Measurements from ENCODE around the gene CCDC141. TPM values are rescaled to one million over a fixed set of nuclear protein-coding genes. Genes with fewer than 3 reads are reported as not detected.

CCDC141 gene
- total RNA-seq, 6 donors from 2014 or later: 18.5 to 126 (median 58.5) TPM

DNA sequence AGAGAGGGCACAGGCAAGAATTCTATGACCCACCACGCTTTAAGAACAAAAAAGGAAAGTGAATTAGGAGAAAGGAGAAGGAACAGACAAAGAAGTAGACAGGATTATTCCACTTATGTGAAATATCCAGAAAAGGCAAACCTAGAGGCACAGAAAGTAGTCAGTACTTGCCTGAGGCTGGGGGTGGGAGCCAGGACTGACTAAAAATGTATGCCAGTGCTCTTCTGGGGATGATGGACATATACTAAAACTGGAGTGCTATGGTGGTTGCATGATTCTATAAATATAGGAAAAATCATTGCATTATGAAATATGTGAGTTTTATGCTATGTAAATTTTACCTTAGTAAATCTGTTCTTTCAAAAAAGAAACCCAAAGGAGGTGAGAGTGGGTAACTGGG lies 168.9 kb downstream of the CCDC141 start:
- TF ChIP-seq POLR2A (IDR thresholded peaks at IDR 0.05) (no peak), EP300 (IDR thresholded peaks at IDR 0.05) (no peak), POLR2AphosphoS5 (IDR thresholded peaks at IDR 0.05) (no peak)
- TF ChIP-seq, protein P1, sequence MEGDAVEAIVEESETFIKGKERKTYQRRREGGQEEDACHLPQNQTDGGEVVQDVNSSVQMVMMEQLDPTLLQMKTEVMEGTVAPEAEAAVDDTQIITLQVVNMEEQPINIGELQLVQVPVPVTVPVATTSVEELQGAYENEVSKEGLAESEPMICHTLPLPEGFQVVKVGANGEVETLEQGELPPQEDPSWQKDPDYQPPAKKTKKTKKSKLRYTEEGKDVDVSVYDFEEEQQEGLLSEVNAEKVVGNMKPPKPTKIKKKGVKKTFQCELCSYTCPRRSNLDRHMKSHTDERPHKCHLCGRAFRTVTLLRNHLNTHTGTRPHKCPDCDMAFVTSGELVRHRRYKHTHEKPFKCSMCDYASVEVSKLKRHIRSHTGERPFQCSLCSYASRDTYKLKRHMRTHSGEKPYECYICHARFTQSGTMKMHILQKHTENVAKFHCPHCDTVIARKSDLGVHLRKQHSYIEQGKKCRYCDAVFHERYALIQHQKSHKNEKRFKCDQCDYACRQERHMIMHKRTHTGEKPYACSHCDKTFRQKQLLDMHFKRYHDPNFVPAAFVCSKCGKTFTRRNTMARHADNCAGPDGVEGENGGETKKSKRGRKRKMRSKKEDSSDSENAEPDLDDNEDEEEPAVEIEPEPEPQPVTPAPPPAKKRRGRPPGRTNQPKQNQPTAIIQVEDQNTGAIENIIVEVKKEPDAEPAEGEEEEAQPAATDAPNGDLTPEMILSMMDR (IDR thresholded peaks at IDR 0.05): no peak
- Histone ChIP-seq H3K4me3 (no peak overlapping the region), H3K4me1 (no peaks in the 10 kb centered on the region), H3K27me3 (no peaks in the 10 kb centered on the region), H3K36me3 (no peaks in the 10 kb centered on the region), H3K9me3 (no peaks in the 10 kb centered on the region), H3K27ac (no peak overlapping the region)
- no peak for ATAC-seq (ENCODE audit: low FRiP score in 2 of 2)
- WGBS, 2 donors: 79 to 83% methylated on average over 1 of the region's 1 CpG
- DNase-seq: no peak

- Histone ChIP-seq H3K27me3 (no peaks in the 10 kb centered on the region), H3K36me3 (no peaks in the 10 kb centered on the region), H3K4me1 (no peaks in the 10 kb centered on the region), H3K4me3 (no peak overlapping the region), H3K27ac (no peak overlapping the region), H3K9me3 (no peaks in the 10 kb centered on the region)
- no peak for TF ChIP-seq POLR2A (IDR thresholded peaks at IDR 0.05)
- TF ChIP-seq, protein P1 (IDR thresholded peaks at IDR 0.05): no peak
- TF ChIP-seq EP300 (IDR thresholded peaks at IDR 0.05): no peak
- no peak for TF ChIP-seq POLR2AphosphoS5 (IDR thresholded peaks at IDR 0.05)
- ATAC-seq (ENCODE audit: low FRiP score in 2 of 2) (no peak), DNase-seq (no peak)
- 82 to 85% methylated on average over 3 of the region's 3 CpGs for WGBS, 2 donors
Measured at GRCh38 chr2:178880257-178880656, 169.7 kb downstream of the CCDC141 start.

DNA sequence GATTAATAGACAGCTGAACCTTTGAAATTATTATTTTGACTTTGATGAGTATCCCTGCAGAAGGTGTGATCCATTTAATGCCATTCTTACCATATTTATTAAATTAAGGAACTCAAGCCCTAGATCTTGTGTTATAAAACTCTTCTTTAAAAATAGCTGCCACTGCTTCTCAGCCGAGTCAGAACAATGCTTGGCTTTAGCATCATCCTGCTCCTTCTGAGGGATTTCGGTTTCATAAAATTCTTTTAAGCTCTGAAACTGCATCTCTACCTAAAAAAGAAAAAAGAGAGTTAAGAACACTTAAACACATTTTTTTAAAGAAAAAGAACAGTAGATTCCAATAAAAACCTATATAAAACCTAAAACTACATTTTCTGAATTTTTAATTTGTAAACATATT lies 172.1 kb downstream of the CCDC141 start:
- ATAC-seq (ENCODE audit: low FRiP score in 2 of 2) (no peak), DNase-seq (no peak)
- H3K4me3 ChIP-seq: no peak overlapping the region
- TF ChIP-seq, protein P1 (IDR thresholded peaks at IDR 0.05): no peak
- TF ChIP-seq POLR2AphosphoS5 (IDR thresholded peaks at IDR 0.05) (no peak), EP300 (IDR thresholded peaks at IDR 0.05) (no peak), POLR2A (IDR thresholded peaks at IDR 0.05) (no peak)
- WGBS, 2 donors: 88 to 89% methylated on average over 2 of the region's 2 CpGs
- no peak overlapping the region for H3K27ac ChIP-seq
- H3K27me3 ChIP-seq: no peaks in the 10 kb centered on the region
- H3K36me3 ChIP-seq: no peaks in the 10 kb centered on the region
- no peaks in the 10 kb centered on the region for H3K9me3 ChIP-seq
- H3K4me1 ChIP-seq: no peaks in the 10 kb centered on the region

GRCh38 chr2:178874529-178875240 lies 175.3 kb downstream of the CCDC141 start:
- Histone ChIP-seq H3K4me3 (no peak overlapping the region), H3K9me3 (no peaks in the 10 kb centered on the region), H3K27ac (no peak overlapping the region), H3K27me3 (no peaks in the 10 kb centered on the region), H3K4me1 (no peaks in the 10 kb centered on the region), H3K36me3 (no peaks in the 10 kb centered on the region)
- no peak for TF ChIP-seq POLR2AphosphoS5 (IDR thresholded peaks at IDR 0.05)
- TF ChIP-seq, protein P1 (IDR thresholded peaks at IDR 0.05): no peak
- no peak for TF ChIP-seq POLR2A (IDR thresholded peaks at IDR 0.05)
- TF ChIP-seq EP300 (IDR thresholded peaks at IDR 0.05): no peak
- no peak for DNase-seq
- 75 to 78% methylated on average over 8 of the region's 8 CpGs for WGBS, 2 donors
- no peak for ATAC-seq (ENCODE audit: low FRiP score in 2 of 2)

- TF ChIP-seq POLR2A (IDR thresholded peaks at IDR 0.05) (no peak), EP300 (IDR thresholded peaks at IDR 0.05) (no peak), POLR2AphosphoS5 (IDR thresholded peaks at IDR 0.05) (no peak)
- TF ChIP-seq, protein P1 (IDR thresholded peaks at IDR 0.05): no peak
- no peaks in the 10 kb centered on the region for H3K27me3 ChIP-seq
Measured at GRCh38 chr2:178873912-178874311, 176.0 kb downstream of the CCDC141 start.

More at GRCh38 chr2:178873912-178874311, 176.0 kb downstream of the CCDC141 start:
- ATAC-seq (ENCODE audit: low FRiP score in 2 of 2) (no peak), DNase-seq (no peak)
- no peak overlapping the region for H3K4me3 ChIP-seq
- H3K27ac ChIP-seq: no peak overlapping the region
- 88 to 92% methylated on average over 3 of the region's 3 CpGs for WGBS, 2 donors
- H3K9me3 ChIP-seq: no peaks in the 10 kb centered on the region
- H3K36me3 ChIP-seq: no peaks in the 10 kb centered on the region
- H3K4me1 ChIP-seq: no peaks in the 10 kb centered on the region

All from upper lobe of left lung (tissue), 6 donors.